ENCODE data around the gene F12. TPM values are rescaled to one million over a fixed set of nuclear protein-coding genes. Genes with fewer than 3 reads are reported as not detected.

The F12 gene
- total RNA-seq, 1 donor from 2014 or later = 4.7 TPM

DNA sequence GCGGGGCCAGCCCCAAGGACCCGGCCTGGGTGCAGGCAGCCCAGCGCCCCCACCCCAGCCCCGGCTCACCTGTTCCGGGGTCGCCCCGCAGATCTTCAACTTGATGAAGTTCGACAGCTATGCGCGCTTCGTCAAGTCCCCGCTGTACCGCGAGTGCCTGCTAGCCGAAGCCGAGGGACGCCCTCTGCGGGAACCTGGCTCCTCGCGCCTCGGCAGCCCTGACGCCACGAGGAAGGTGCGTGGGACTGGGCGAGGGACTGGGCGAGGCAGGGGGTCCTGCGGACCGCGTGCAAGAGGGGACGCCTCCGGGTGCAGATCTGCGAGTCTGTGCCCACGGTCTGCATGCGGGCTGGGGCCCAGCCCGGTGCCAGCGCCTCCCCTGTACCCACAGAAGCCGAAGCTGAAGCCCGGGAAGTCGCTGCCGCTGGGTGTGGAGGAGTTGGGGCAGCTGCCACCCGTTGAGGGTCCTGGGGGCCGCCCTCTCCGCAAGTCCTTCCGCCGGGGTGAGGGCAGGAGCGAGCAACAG lies 42.0 kb downstream of the F12 start:
- peaks cover 11% of the 10 kb centered on the region for H3K27me3 Mint-ChIP-seq
- H3K27ac Mint-ChIP-seq = no peak overlapping the region
- peaks cover 15% of the 10 kb centered on the region for H3K4me1 Mint-ChIP-seq (ENCODE audit: low read depth)
- TF ChIP-seq, protein P1, sequence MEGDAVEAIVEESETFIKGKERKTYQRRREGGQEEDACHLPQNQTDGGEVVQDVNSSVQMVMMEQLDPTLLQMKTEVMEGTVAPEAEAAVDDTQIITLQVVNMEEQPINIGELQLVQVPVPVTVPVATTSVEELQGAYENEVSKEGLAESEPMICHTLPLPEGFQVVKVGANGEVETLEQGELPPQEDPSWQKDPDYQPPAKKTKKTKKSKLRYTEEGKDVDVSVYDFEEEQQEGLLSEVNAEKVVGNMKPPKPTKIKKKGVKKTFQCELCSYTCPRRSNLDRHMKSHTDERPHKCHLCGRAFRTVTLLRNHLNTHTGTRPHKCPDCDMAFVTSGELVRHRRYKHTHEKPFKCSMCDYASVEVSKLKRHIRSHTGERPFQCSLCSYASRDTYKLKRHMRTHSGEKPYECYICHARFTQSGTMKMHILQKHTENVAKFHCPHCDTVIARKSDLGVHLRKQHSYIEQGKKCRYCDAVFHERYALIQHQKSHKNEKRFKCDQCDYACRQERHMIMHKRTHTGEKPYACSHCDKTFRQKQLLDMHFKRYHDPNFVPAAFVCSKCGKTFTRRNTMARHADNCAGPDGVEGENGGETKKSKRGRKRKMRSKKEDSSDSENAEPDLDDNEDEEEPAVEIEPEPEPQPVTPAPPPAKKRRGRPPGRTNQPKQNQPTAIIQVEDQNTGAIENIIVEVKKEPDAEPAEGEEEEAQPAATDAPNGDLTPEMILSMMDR (IDR thresholded peaks at IDR 0.05; ENCODE audit: unreplicated experiment) = no peak
- H3K4me3 Mint-ChIP-seq (ENCODE audit: low read depth) = peak overlapping the region; percentile 46
- no peaks in the 10 kb centered on the region for H3K9me3 Mint-ChIP-seq (ENCODE audit: low read depth)
- no peaks in the 10 kb centered on the region for H3K36me3 Mint-ChIP-seq (ENCODE audit: insufficient read depth)
- DNase-seq (ENCODE audit: low spot score, unreplicated experiment) = no peak

DNA sequence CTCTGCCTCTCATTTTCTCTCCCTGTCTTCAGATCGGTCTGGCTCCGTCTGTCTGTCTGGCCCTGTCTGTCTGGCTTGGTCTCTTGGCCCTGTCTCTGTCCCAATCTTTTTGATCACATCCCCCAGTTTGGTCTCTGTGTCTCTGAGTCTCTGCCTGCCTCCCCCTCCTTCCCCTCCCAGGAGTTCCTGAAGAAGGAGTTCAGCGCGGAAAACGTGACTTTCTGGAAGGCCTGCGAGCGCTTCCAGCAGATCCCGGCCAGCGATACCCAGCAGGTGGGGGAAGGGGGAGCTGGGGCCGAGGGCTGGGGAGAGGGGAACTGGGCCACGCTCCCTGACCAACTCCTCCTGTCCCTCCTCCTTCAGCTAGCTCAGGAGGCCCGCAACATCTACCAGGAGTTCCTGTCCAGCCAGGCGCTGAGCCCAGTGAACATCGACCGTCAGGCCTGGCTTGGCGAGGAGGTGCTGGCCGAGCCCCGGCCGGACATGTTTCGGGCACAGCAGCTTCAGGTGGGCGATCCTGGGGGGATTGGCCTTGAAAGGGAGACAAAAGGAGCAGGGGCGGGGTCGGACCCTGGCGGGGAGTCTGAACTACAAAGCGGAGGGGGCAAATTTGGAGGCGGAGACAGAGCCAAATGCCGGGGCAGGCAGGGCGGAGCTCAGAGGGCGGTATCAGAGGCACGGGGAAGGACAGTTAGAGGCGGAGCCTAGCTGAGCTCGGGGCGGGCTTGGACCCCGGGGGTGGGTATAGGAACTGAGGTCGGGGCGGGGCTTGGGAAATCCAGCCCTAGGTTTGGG lies 42.6 kb downstream of the F12 start:
- Mint-ChIP-seq H3K36me3 (ENCODE audit: insufficient read depth) (no peaks in the 10 kb centered on the region), H3K27me3 (peaks cover 13% of the 10 kb centered on the region), H3K27ac (peak overlapping the region; percentile 85), H3K9me3 (ENCODE audit: low read depth) (no peaks in the 10 kb centered on the region), H3K4me3 (ENCODE audit: low read depth) (peak overlapping the region; percentile 83), H3K4me1 (ENCODE audit: low read depth) (peaks cover 19% of the 10 kb centered on the region)
- DNase-seq (ENCODE audit: low spot score, unreplicated experiment) = peak; percentile 79
- TF ChIP-seq, protein P1 (IDR thresholded peaks at IDR 0.05; ENCODE audit: unreplicated experiment) = no peak

DNA sequence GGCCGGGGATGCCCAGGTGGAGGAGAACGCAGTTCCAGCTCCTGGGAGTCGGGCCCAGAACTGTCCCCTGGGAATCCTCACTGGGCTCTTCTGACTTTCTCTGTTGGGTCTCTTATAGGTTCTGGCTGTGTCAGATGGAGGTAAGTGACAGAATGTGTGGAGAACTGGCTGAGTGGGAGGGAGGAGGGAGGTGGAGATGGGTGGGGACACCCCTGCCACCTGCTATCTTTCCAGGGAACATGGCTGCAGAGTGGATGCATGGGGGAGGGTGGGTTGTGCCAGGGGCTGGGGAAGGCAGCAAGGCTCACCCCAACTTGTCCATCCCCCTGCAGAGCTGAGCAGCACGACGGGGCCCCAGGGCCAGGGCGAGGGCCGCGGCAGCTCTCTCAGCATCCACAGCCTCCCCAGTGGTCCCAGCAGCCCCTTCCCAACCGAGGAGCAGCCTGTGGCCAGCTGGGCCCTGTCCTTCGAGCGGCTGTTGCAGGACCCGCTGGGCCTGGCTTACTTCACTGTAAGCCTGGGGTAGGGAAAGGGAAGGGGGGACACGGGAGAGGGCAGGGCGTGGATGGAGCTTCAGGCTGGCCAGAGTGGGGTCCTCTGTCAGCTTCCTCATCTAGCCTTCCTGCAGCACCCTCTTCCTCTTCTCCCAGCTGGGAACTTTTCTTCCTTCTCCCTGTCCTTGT lies 43.4 kb downstream of the F12 start:
- H3K27ac Mint-ChIP-seq = peak overlapping the region; percentile 85
- H3K9me3 Mint-ChIP-seq (ENCODE audit: low read depth) = no peaks in the 10 kb centered on the region
- DNase-seq (ENCODE audit: low spot score, unreplicated experiment) = no peak
- peaks cover 14% of the 10 kb centered on the region for H3K27me3 Mint-ChIP-seq
- H3K4me3 Mint-ChIP-seq (ENCODE audit: low read depth) = peak overlapping the region; percentile 83
- peaks cover 16% of the 10 kb centered on the region for H3K4me1 Mint-ChIP-seq (ENCODE audit: low read depth)
- H3K36me3 Mint-ChIP-seq (ENCODE audit: insufficient read depth) = no peaks in the 10 kb centered on the region
- TF ChIP-seq, protein P1 (IDR thresholded peaks at IDR 0.05; ENCODE audit: unreplicated experiment) = no peak

DNA sequence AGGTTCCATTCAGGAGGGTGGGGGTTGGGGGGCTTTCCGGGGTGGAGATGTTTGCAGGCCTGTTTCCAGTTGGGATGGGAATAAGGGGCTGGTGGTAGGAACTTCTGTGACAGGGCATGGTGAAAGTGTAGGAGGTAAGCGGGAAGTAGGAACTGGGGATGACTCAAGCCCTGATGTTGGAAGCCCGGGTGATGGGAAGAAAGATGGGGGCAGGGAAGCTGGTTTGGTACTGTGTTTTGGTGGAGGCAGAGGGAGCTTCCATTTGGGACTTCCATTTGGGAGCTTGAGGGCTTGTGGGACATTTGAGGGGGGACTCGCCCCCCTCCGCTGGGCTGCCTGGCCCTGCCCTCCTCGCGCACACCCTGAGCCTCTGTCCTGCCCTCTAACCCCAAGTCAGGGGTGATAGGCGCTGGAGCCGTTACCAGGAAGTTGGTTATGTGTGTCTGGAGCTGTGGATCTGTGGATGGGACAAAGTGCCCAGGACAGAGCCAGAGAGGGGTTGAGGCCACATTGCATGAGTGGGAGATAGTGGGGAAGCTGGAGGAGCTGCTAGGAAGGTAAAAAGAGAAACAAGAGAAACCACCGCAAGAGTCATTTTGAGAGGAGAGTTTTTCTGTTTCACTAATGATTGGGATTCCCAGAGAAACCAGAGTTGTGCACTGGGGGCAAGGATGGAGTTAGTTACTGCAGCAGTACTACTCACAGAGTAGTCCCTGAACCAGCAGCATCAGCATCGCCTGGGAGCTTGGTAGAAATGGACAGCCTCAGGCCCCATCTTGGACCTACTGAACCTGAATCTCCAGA lies 45.0 kb downstream of the F12 start:
- peaks cover 16% of the 10 kb centered on the region for H3K4me1 Mint-ChIP-seq (ENCODE audit: low read depth)
- no peak for DNase-seq (ENCODE audit: low spot score, unreplicated experiment)
- H3K4me3 Mint-ChIP-seq (ENCODE audit: low read depth) = no peak overlapping the region

More for the DNA sequence above, 45.0 kb downstream of the F12 start:
- TF ChIP-seq, protein P1 (IDR thresholded peaks at IDR 0.05; ENCODE audit: unreplicated experiment) = no peak
- Mint-ChIP-seq H3K9me3 (ENCODE audit: low read depth) (no peaks in the 10 kb centered on the region), H3K27ac (no peak overlapping the region), H3K27me3 (peaks cover 22% of the 10 kb centered on the region), H3K36me3 (ENCODE audit: insufficient read depth) (no peaks in the 10 kb centered on the region)
